Activated T-helper 1 cell treated with anti-CD3 and anti-CD28 coated beads, Interleukin-2, amount 50 U/mL, for 16 hours (primary cell): ENCODE data around the gene LRIG2.
A peak's percentile ranks its signal among the peaks of the same experiment; 100 is the strongest.
"Not testable (repeated sequence)": the region's sequence is repeated elsewhere in the genome, so short reads cannot be mapped to it uniquely, and the experiment has no call there.

Experiments
- DNase-seq, 2 donors: peaks; one replicate each; pipeline ENCODE4 v3.0.0-alpha.2; 2020; ENCODE audit warnings: low read depth in 1 of 2, low spot score in 1 of 2

The LRIG2 gene, protein sequence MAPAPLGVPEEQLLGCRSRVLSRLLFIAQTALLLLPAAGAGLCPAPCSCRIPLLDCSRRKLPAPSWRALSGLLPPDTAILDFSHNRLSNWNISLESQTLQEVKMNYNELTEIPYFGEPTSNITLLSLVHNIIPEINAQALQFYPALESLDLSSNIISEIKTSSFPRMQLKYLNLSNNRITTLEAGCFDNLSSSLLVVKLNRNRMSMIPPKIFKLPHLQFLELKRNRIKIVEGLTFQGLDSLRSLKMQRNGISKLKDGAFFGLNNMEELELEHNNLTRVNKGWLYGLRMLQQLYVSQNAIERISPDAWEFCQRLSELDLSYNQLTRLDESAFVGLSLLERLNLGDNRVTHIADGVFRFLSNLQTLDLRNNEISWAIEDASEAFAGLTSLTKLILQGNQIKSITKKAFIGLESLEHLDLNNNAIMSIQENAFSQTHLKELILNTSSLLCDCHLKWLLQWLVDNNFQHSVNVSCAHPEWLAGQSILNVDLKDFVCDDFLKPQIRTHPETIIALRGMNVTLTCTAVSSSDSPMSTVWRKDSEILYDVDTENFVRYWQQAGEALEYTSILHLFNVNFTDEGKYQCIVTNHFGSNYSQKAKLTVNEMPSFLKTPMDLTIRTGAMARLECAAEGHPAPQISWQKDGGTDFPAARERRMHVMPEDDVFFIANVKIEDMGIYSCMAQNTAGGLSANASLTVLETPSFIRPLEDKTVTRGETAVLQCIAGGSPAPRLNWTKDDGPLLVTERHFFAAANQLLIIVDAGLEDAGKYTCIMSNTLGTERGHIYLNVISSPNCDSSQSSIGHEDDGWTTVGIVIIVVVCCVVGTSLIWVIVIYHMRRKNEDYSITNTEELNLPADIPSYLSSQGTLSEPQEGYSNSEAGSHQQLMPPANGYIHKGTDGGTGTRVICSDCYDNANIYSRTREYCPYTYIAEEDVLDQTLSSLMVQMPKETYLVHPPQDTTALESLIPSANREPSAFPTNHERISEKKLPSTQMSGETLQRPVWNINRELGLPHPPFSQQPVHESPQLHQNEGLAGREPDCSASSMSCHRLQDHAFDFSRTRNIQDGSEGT

DNA sequence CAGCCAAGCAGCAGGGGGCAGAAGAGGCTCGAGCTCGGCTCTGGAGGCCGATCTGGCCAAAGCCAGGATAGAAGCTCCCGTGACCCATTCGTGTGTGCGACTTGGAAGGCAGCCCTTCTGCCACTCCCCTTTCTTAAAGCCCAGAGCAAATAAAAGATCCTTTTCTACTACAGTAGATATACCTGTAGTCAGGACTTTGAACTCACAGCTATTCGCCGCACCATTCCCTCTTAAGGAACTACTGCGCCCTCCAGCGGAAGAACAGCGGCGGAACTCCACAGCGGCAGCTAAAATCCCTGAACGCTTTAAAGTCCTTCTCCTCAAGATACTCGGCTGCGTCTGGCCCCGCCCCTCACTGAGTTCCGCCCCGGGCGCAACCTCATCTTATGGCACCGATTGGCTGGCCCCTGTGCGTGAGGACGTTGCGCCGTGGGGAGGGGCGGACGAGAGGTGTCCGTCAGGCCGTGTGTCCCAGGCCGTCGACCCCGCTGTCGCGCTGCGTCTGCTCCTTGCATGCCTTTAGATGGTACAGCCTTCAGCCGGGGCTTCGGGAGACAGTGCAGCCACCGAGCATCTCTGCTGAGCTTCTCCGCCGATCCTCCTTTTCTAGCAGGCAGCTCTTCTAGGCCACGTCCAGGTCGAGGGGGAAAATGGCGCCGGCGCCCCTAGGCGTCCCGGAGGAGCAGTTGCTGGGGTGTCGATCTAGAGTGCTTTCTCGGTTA lies at the start of gene LRIG2:
TSS of gene LRIG2 (plus strand) at position 442 of the 722 bp plus-strand sequence. CDS start at position 651, 209 bp downstream.
- DNase-seq: peak; percentile 94 to 97

DNA sequence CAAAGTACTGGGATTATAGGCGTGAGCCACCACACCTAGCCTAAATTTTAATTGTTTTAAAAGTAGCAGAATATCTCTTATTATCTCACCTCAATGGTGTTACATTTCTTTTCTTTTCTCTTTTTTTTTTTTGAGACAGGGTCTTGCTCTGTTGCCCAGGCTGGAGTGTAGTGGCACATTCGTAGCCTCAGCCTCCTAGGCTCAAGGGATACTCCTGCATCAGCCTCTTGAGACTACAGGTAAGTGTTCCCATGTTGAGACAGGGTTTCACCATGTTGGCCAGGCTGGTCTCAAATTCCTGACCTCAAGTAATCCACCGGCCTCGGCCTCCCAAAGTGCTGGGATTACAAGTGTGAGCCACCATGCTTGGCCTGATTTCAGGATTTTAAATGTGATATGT lies 49.7 kb upstream of the LRIG2 start:
- DNase-seq: not testable (repeated sequence)

DNA sequence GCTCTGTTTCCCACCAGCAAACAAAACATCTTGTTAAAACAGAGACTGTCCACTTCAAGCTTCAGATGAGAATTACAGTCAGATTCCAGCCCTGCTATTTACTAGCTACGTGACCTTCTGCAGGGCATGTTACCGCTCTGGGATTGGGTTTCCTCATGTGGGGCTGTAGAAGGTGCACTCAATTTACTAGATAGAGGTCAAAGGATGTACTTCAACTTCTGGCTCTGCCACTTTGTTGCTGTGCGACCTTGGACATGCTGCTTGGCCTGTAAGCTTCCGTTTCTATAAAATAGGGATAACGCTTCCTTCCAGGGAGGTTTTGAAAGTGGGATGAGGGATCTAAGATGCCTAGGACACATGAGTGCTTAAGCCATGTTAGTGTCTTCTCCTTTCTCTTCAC lies 46.0 kb upstream of the LRIG2 start:
- no peak for DNase-seq

DNA sequence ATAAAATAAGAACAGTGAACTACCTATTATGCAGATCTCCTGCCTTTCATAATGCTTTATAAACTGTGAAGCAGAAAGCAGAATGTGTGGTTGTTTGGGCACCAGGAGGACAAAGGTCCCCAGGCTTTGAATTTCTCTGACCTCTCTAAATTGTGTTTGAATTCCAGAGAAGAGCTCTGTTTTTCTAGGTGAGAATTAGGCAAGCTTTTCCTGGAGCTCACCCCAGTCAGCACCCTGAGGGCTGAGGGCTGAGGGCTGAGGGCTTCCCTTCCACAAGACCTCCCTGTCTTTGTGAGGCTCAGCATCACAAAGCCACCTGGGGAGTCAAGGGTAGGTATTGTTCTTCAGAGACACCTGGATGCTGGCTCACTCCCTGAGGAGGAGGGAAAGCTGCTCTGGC lies 45.5 kb upstream of the LRIG2 start:
- DNase-seq: no peak

DNA sequence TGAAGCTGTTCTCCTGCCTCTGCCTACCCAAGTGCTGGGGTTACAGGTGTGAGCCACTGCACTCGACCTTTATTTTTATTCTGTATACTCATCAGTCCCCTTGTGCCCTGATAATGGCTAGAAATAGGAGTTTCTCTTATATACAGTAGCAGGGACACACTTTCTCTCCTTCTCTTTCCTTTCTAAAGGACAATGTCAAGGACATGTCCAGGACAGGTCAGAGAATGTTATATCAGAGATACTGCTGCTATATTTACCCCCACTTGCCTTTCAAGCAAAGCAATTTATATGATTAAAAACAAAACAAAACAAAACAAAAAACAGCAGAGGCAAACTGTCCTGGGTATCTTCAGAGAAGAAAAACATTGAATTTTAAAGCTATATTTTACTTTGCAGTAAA lies 43.2 kb upstream of the LRIG2 start:
- DNase-seq: no peak

DNA sequence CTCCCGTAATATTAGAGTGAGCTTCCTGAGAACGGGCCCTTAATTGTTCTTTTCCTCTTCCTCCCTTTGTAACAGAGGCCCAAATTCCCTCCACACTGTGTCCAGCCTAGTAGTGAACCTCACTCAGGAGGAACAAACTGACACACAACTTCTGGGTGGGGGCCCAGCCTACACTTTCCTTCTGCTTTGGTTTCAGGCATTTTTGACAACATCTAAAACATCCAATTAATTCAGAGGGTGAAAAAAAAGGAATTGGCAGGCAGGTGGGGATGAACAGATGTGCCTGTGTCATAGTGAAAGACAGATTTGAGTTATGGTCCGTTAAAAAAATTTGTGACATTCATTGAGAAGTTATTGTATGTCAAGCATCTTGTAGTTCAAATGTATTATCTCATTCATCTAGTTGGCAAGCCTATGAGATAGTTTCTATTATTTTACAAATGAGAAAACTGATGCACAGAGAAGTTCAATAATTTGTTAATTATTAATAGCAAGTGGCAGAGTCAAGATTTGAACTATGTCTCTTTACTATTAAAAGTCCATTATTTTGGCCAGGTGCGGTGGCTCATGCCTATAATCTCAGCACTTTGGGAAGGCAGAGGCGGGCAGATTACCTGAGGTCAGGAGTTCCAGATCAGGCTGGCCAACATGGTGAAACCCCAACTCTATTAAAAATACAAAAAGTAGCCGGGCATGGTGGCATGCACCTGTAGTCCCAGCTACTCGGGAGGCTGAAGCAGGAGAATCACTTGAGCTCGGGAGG lies 41.6 kb upstream of the LRIG2 start:
- no peak for DNase-seq

DNA sequence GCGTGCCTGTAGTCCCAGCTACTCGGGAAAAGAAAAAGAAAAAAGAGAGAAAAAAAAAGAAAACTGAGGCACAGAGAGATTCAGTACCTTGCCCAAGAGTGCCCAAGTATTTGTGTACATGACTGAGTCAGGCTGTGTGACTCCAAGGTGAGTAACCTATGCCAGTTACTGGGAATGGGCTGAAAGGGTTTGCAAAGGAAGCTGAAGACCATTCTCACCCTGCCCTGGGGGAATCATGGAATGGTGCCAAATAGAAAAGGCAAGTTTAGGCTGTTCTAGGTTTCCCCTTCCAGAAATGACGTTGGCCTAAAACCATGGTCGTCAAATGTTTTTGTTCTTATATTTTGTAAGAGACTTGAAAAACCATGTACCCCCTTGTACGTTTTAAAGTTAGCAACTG lies 37.9 kb upstream of the LRIG2 start:
- DNase-seq: no peak

DNA sequence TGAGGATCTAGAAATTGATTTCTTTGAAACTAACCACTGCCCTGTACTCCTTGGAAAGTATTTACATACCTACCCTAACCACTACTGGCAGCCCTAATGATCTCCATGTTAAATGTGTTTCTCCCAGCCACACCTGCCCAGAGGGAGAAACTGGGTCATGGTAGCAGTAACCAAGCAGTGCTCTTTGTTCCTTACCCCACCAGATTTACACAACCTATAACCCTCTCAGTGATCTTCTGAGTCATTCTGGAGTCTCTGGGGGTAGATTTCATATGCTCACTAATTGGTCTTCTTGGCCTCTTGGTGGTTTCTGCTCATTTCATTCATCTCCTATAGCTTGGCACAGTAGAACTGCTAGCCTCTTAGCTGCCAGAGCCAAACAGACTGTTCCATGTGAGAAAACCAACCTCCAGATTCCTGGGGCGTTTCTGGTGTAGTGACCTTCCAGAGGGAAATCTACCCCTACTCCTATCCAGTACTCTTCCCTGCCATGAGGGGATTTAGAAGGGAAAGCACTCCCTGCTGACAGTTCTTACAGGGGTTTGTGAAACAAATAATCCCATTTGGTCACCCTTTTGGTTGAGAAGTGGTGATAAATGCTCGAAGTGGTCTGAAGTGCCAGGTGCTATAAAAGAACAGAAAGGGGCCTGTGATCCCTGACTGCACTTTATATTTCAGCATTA lies 36.2 kb upstream of the LRIG2 start:
- no peak for DNase-seq

DNA sequence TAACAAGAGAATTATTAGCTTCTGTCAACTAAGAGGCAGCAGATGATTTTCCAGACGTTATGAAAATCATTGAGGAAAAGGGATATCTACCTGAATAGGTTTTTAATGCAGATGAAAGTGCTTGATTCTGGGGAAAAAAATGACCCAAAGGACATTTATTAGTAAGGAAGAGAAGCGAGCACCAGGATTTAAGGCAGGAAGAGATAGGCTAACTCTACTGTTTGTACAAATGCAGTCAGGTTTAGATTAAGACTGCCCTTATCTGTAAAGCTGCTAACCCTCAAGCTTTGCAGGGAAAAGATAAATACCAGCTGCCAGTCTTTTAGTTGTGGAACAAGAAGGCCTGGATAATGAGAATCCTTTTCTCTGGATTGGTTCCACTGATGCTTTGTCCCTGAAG lies 33.0 kb upstream of the LRIG2 start:
- no peak for DNase-seq

DNA sequence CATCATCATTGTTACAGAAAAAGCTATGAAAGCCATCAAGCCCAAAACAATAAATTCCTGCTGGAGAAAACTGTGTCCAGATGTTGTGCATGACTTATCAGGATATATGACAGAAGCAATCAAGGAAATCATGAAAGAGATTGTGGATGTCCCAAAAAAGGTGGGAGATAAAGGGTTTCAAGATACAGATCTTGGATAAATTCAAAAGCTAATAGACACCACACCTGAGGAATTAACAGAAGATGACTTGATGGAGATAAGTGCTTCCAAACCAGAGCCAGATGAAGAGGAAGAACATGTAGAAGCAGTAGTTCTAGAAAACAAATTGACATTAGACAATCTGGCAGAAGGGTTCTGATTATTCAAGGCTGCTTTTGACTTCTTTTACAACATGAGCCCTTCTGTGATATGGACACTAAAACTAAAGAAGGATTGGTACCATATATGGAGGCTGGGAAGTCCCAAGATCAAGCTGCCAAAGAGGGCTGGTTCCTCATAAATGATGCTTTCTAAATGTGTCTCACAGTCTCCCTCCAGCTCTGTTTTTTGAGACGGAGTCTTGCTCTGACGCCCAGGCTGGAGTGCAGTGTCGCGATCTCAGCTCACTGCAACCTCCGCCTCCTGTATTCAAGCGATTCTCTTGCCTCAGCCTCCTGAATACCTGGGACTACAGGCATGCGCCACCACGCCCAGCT lies 32.1 kb upstream of the LRIG2 start:
- no peak for DNase-seq

DNA sequence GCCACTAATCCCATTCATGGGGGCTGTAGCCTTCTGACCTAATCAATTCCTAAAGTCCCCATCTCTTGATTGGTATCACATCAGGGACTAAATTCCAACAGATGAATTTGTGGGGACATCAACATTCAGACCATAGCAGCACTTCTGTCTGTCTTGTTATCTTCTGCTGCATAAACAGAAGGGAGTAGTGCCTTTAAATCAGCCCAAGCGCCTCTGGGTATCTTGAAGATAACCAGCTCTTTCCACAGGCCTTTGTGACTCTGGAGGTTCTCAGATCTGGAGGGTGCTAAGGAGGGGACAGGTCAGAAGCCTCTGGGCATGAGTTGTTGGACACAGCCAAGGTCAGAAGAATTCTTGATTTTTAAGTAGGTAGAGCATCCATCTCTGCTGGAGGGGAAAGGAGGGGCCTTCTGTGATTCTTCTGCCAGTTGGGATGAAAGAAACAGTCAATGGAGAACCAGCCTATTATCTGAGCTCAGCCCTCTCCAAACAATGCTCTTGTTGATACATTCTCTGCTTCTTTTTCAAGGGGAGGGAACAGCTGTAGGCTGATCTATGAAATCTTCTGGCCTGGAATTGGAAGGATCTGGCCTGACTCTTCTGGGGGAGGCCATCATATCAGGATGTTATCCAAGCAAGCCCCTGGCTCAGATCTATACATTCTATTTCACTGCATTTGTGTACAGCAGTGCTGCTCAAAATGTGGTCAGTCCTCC lies 31.3 kb upstream of the LRIG2 start:
- no peak for DNase-seq

DNA sequence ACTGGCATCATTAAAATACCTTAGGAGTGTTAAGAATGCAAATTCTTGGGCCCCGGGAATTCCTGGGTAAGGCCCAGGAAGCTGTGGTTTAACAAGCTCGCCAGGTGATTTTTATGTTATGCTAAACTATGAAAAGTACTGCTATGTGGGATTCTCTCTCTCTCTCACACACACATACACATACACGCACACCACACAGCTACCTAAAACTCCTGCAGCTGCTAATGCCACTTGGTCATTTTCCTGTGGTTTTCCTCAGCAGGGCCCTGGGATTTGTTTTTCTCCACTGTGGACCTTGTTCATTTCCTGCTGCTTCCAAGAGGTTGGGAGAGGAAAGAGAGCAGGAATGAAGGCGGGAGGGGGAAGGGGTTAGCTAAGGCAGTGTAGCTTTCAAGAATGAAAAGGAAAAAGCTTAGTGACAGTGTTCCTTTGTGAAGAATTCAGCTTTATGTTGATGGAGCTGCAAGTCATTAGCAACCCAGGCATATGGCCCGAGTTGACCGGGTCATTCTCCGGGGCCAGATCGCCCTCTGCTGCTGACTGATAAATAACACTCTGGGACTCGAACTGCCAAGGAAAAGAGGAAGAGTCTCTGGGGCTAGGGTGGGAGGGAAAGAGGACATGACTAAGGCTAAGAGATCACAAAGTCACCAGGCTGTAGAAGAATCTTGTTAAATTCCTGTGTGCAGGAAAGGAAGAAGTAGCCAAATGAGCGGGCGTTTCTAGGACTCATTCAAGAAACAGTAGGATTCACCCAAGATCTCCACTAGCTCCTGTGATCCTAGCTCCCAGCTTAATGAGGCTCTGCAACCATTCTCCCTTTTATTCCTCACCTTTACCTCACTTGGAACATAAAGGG lies 30.5 kb upstream of the LRIG2 start:
- no peak for DNase-seq

DNA sequence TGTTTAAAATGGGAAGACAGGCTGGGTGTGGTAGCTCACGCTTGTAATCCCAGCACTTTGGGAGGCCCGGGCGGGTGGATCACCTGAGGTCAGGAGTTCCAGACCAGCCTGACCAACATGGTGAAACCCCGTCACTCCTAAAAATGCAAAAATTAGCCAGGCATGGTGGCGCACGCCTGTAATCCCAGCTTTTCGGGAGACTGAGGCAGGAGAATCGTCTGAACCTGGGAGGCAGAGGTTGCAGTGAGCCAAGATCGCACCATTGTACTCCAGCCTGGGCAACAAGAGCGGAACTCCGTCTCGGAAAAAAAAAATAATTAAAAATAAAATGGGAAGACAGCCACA lies 29.9 kb upstream of the LRIG2 start:
- DNase-seq: not testable (repeated sequence)

DNA sequence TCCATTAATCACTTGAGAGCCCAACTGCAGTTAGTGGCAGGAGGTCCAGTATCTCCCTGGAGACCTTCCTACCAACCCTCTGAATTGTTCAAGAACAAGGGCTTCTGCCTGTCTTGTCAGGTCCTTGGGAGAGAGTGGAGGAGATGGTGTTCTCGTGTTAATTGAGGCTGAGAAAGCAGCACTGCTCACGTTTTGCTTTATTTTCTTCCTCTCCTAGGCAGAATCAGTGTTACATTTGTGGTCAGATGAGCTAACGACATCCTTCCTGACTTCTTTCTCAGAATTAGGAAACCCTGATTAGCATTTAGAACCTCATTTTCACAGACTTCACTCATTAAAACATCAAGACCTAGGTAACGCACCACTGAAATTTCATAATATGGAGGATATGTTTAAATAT lies 26.4 kb upstream of the LRIG2 start:
- no peak for DNase-seq

DNA sequence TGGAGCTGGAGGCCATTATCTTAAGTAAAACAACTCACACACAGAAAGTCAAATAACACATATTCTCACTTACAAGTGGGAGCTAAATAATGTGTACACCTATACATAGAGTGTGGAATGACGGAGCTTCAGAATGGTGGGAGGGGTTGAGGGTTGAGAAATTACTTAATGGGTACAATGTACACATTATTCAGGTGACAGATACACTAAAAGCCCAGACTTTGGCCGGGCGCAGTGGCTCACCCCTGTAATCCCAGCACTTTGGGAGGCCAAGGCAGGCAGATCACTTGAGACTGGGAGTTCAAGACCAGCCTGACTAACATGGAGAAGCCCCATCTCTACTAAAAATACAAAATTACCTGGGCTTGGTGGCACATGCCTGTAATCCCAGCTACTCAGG lies 24.9 kb upstream of the LRIG2 start:
- no peak for DNase-seq

DNA sequence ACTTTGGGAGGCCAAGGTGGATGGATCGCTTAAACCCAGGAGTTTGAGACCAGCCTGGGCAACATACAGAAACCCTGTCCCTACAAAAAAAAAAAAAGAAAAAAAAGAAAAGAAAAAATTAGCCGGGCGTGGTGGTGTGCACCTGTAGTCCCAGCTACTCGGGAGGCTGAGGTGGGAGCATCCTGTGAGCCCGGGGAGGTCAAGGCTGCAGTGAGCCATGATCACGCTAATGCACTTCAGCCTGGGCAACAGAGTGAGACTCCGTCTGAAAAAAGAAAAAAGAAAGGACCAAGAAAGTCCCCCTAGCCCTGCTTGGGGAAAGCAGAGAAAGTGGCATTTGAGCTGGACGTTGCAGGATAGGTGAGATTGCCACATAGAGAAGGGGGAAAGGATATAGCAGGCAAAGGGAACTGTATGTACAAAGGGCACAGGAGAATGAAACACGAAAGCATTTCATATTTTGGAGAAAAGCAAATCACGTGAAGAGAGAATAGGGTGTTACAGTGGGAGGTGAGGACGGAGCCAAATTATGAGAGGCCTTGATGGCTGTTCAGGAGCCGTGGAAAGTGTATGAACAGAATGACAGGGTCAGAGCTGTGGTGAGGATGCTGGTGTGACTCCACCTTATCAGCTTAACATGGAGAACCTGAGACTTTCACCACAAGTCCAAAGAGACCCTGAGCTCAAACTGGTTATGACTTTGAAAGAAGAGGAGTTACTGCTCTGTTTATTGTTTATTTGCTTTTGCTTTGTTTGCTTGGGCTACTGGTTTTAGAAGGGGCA lies 19.5 kb upstream of the LRIG2 start:
- no peak for DNase-seq

DNA sequence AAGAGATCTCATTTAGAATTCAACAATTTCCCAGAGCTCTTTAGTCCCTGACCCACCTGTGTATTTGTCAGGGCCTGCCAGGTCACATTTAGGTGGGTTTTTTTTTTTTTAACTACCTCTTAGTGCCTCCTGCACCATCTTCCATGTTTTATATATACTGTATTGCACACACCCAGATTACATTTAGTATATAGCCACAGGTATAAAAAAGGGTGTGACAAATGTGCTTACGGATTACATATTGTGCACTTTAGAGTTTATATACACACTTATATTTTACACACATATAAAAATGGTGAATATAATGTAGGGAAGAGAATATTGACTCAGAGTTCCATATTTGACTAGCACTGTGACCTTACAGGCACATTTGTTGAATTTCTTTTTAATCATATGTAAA lies 17.4 kb upstream of the LRIG2 start:
- no peak for DNase-seq
